Endothelial cell of hepatic sinusoid (primary cell): ENCODE data around the gene SAP25.

ENCODE experiments used
- in situ Hi-C: cut with HindIII; loops from 2 replicates; pipeline ENCODE4 v1.10.0; 2017; ENCODE audit warnings: low sequenced_read_pairs

SAP25 gene

DNA sequence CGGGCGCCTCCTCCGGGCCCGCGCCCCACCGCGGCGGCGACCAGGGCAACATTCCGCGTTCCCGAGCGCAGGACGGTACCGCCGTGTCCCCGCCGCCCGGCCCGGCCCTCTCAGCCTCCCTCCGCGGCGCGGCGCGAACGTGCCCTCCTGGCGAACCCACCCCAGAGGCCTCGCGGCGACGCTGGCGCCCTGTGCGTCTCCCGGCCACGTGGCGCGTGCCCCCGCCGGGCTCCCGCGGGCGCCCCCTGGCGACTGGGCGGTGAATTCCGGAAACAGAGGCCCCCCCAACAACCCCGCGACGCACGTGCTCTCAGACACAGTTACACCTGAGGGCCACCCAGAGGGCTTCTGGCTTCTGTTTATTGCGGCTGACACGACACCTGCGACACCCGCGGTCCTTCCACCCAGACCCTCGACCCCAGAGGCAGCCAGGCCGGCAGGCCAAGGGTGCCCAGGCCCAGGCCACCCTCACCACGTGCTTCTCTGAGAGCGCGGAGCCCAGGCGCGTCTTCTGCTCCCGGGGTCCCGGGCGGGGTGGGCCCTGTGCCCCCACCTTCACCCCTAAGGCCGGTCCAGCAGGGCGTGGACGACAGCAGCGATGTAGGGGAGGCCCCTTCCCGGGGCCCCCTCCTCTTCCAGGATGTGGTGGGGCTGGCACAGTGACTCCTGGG is at the start of gene SAP25:
Gene SAP25 (minus strand): TSS at position 210 of the 671 bp plus-strand sequence. CDS start 158 bp downstream, at position 52.
- in situ Hi-C loops = no loop called here

DNA sequence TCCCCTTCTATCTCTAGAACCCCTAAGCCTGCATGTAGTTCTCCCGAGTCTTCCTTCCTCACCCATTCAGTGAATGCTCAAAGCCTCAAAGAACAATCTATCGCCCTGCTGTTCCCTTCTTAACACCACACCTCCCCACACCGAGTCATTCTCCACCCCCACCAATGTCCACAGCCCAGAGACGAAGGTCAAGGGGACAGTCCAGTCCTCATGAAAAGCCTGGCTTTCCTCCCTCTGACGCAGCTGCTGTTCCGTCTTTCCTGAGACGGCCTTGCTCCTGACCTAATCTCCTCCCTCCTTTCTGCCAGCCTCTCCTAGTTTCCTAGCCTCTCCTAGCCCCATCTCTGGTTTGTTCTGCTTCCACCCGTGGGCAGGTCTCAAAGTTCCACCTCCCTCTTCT is 47.9 kb upstream of the SAP25 start:
- in situ Hi-C loops = no loop called here

DNA sequence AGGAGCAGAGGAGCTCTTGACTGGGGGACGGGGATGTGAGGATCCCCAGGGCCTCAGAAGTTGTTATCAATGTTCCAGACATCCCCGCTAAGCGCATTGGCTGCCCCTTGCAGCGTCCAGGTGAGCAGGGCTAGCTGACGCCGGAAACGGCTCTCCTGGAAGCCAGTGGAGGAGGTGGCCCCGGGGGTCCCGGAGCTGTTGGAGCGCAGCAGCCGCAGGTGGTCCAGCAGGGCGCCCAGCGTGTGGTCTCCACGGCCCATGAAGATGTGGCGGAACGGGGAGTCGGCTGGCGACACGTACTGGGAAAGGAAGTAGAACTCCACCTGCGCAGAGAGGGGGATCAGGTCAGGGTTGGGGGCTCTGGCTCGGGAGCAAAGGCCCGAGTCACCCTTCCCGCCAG is 47.1 kb upstream of the SAP25 start:
- in situ Hi-C loops = no loop called here

DNA sequence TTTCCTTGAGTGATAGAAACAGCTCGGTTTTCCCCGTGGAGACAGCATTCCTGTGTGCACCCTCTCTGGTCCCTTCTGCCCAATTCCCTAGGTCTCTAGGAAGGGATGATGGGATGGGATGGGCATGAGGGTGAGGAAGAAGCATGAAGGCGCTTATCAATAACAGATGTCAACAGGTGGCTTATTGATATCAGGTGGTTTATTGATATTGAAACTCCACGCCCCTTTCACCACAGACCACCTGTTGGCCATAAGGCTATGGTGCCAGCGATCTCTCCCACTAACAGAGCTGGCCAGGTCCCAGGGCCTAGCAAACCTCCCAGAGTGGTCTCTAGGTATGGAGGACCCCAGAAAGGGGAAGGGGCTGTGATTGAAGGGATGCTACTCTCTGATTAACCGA is 46.5 kb upstream of the SAP25 start:
- in situ Hi-C loops = no loop called here

DNA sequence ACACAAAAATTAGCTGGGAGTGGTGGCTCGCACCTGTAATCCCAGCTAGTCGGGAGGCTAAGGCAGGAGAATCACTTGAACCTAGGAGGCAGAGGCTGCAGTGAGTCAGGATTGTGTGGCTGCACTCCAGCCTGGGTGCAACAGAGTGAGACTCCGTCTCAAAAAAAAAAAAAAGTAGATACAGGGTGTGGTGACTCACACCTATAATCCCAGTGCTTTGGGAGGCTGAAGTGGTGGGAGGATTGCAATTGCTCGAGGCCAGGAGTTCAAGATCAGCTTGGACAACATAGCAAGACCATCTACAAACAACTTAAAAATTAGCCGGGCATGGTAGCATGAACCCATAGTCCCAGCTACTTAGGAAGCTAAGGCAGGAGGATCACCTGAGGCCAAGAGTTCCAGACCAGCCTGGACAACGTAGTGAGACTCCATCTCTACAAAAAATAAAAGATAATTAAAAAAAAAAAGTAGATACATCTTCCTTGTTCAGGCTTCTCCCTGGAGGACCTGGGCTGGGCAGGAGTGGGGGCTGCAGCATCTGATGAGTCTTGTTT is 40.7 kb upstream of the SAP25 start:
- in situ Hi-C loops = no loop called here

DNA sequence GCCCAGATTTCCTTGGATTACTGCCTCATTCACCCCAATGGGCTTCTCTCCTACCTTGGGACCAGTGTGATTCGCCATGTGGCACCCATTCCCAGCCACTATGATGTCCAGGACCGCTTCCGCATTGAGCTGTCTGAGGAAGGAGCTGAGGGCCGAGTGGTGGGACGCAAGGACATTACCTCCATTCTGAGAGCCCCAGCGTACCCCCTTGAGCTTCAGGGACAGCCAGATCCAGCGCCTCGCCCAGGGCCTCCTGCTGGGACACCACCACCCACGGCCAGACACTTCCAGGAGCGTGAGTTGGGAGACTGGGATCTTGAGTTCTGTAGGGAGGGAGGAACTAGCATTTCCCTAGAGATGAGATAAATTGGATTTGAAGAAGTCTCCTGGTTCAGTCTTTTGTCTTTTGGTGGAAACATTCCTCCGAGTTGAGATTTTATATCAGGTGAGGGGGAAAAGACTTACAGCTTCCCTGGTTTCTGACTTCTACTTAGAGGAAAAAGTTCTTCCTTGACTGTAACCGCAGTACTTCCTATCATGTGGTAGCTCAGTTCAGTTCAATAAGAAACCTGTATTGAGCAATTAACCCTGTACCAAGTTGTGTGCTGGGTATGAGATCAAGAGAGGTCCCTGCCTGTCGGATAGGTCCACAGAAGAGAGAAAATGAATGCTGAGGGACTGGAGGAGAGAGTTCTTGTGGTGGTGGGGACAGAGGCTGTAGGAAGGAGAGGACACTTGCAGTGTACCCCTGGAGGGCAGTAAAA is 39.9 kb upstream of the SAP25 start:
- in situ Hi-C loops = no loop called here

DNA sequence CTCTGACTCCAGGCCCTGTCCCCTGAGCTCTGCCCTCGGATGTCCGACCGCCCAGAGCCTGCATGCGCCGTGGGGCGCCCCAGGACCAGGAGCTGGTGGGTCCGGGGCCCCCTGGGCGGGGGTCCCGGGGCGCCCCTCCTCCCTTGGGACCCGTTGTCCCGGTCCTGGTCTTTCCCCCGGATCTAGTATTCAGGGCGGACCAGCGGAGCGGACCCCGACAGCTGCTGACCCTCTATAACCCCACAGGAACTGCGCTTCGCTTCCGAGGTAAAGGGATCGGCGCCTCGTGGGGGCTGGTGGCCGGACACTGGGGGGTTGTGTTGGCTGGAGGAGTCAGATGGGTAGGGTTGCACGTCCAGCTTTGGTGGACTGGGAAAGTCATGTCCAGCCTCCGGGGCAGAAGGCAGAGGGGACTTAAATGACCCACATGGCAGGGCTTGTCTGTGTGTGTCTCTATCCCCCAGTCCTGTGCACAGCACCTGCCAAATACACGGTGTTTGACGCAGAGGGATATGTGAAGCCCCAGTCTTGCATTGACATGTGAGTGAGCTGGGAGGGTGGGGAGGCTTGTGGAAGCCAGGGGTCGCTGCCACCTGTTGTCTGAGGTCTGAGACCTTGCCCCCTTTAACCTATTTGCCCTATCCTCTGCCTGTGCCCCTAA is 39.2 kb upstream of the SAP25 start:
- in situ Hi-C loops = no loop called here

DNA sequence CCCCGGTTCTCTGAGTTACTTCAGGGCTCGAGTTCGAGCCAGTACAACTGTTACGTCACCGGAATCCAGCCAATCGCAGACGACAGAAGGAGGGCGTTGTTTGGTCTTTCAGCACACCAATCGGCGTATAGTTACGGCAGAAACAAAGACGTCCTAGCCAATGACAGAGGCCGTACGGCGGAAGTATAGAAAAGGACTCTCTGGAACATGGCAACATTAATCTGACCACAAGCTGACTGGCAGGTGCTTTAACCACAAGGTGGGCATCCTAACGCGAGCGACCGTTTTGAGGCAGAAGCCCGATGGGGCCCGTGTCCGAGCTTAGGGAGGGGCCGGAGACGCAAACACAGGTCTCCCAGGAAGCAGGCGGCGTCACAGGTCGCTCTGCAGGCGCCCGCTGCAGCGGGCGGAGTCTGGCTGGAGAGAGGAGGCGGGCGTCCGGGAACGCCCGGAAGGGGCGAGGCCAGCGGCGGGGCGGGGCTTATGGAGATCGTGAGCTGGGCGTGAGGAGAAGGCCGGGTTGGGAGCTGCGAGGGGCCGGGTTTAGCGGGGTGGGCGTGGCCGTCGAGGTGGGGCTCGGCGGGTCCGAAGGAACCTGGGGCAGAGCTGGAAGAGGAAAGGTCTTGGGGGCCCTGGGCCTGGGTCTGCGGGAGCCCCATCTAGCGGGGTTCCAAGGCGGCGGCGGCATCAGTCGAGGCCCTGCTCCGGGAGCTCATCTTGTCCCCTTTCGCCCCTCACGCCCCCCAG is 38.5 kb upstream of the SAP25 start, which contains the start of gene MOSPD3:
Gene MOSPD3 (plus strand): TSS at position 558 of the 747 bp plus-strand sequence. CDS start 252 bp downstream, outside the sequence.
- in situ Hi-C loops = no loop called here

DNA sequence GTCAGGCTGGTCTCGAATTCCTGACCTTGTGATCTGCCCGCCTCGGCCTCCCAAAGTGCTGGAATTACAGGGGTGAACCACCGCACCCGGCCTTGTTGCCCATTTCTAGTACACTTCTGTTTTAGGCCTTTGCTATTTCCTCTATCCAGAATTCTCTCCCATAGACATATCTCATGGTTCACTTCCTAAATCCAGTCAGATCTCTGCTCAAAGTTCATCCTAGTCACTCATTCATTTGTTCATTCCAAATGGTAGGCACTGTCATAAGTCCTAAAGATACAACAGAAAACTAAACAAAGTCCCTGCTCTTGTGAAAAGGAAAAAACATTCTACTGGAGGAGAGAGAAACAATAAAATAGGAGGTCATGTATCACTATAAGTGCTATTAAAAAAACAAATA is 36.3 kb upstream of the SAP25 start:
- in situ Hi-C loops = no loop called here

DNA sequence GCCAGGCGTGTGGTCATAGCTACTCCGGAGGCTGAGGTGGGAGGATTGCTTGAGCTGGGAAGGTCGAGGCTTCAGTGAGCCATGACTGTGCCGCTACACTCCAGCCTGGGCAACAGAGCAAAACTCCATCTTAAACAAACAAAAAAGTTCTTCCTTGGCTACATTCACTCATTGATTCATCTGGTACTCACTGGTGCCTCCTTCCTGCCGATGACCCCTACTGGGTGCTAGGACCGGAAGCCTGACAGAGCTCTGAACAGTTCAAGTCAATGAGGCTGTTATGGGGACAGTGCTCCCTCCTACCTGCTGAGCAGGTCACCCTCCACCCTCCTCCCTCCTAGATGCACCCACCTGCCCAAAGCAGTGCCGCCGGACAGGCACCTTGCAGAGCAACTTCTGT is 33.4 kb upstream of the SAP25 start:
- in situ Hi-C loops = no loop called here

DNA sequence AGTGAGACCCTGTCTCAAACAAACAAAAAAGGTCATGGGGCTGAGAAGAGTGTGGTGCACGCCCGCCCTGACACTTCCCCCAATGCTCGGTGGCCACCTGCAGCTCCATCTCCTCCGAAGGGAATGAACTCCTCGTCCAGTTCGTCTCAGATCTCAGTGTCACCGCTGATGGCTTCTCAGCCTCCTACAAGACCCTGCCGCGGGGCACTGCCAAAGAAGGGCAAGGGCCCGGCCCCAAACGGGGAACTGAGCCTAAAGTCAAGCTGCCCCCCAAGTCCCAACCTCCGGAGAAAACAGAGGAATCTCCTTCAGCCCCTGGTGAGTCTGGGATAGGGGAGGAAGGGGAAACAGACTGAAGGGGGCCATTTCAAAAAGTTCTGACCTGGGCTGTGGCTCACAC is 32.6 kb upstream of the SAP25 start:
- in situ Hi-C loops = no loop called here

DNA sequence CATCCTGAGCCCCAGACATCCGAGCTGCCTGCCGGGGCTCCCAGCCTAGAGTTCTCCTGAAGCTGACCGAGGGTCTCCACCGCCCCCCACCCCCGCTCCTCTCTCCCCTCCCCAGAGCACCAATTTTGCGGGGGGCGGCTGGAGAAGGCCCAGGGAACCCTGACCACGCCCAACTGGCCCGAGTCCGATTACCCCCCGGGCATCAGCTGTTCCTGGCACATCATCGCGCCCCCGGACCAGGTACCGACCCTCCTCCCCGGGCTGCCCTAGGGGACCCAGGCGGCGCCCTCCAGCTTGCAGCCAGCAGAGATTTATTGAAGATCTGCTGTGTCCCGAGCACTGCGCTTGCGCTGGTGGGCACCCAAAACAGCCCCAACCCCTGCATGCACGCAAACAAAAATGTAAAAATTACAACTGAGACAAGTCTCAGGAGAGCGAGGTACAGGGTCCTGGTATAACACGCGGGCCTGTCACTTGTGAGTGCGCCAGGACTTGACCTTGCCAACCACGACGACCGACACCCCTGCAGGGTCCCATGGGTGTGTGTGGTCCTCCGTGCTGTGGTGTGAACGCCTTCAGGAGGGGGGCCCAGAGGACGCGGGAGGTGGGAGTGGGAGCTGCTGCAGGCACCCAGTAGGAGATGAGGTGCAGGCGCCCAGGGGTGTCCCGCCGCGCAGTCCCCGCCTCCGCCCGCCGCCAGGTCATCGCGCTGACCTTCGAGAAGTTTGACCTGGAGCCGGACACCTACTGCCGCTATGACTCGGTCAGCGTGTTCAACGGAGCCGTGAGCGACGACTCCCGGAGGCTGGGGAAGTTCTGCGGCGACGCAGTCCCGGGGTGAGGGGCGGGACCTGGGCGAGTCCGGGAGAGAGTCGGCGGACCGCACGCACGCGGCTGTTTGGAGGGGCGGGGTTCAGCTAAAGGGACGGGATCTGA is 31.5 kb upstream of the SAP25 start:
- in situ Hi-C loops = no loop called here

DNA sequence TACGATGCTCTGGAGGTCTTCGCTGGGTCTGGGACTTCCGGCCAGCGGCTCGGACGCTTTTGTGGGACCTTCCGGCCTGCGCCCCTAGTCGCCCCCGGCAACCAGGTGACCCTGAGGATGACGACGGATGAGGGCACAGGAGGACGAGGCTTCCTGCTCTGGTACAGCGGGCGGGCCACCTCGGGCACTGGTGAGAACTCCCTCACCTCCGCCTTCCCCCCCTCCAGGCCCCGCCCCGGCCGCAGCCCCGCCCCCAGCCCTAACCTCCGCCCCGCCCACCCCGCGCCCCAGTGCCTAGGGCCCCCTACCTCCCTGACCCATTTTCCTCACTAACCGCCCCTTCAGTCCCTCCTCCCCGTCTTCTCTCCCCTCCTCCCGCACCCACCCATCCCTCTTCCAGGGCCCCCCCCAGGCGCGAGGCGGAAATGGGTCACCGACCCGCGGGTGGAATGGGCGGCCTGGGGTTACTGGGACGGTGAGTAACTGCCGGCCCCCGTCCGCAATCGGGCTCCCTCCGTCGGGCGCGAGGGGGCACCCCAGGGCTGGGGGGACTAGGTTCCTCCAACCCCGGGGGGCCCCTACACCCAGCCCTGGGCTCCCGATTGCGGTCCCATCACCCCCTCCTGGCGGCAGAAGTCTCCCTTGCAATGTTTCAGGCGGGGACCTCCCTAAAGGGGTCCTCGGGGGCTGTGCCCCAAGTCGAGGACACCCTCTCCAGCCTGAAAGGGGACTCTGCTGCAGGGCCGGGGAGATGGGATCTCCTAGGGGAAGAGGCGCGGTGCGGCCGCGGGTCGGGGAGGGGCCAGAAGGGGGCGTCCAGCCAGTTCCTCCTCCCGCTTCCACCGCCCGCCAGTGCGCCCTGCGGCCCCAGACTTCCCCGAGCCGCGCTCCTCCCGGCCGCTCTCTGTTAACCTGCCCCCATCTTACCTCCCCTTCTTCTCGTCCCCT is 30.6 kb upstream of the SAP25 start:
- in situ Hi-C loops = no loop called here

DNA sequence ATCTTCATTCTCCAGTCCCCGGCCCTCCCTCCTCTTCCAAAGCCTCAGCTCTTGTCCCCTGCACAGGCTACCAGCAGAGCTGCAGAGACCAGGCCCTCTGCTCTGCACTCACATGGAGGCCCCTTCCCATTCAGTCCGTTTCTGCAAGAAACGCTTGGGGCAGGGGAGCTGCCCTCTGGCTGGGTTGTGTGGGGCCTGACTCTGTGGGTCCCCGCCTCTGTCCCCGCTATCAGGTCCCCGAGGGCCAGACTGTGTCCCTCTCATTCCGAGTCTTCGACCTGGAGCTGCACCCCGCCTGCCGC is 30.0 kb upstream of the SAP25 start:
- in situ Hi-C loops = no loop called here

DNA sequence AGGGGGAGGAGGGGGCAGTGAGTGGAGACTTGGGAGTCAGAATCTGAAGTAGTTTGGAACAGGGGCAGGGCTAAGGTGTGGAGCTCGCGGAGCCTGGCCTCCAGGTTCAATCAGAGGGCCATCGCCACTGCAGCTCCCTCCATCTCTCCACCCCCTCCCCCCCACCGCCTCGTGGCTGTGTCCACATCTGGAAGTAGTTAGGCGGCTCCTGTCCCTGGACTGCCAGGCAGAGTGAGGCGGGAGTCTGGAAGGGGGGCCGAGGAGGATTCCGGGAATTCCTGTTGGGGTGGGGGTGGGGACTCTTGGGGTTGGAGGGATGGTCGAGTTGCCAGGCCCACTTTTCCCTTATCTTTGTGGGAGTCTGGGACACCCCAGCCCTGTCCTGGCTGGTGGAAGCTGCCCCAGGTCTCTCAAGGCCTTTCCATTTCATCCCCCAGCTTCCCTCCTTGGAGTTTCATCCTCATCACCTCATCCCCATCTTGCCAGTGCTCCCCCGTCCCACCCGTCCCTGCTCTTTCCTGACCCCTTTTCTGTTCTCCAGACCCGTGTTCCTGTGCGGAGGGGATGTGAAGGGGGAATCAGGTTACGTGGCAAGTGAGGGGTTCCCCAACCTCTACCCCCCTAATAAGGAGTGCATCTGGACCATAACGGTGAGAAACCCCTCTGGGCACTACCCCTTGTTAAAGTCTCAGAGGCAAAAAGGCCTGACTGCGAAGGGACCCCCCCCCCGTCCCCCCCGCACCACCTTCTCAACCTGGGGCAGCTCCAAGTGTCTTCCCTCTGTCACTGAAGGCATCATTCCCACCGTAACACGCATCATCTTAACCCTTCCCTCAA is 29.4 kb upstream of the SAP25 start:
- in situ Hi-C loops = no loop called here

DNA sequence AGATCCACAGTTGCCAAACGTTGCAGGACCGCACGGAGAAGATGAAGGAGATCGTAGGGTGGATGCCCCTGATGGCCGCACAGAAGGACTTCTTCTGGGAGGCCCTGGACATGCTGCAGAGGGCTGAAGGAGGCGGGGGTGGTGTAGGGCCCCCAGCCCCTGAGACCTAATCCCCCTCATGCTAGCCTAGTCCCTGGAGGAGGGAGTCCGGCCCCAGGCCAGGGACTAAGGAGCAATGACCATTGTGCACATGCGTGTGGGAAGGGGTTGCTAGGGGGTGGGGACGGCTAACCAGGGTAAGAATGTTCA is 27.0 kb upstream of the SAP25 start:
- in situ Hi-C loops = no loop called here

DNA sequence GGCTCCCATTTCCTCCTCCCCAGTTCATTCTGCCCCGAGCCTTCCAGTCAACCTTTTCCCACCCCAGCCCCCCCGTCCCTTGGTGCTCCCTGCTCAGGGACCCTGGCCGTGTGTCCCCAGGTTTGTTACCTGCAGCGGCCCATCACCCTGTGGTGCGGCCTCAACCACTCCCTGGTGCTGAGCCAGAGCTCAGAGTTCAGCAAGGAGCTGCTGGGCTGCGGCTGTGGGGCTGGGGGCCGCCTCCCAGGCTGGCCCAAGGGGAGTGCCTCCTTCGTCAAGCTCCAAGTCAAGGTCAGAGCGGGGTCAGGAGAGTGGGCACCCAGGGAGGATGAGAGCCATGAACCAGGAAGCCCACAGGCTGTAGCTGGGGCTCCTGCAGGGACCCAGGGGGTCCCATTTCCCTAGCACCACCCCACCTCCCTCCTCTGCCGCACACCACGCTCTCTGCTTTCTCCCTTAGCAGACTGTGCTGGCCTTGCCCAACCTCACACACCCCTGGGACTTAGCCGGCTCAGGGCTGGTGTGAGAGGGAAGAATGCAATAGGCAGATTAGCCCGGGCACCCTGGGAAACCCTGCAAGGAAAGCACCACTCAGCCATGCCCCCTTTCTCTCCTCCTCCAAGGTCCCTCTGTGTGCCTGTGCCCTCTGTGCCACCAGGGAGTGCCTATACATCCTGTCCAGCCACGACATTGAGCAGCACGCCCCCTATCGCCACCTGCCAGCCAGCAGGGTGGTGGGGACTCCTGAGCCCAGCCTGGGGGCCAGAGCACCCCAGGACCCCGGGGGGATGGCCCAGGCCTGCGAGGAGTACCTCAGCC is 26.4 kb upstream of the SAP25 start:
- in situ Hi-C loops = loop anchor here (5.0 kb wide), 1 partner anchor 53 kb away; no protein-coding TSS in a partner anchor
